H1 (cell line): ENCODE data around the gene CNPY3. TPM values are rescaled to one million over a fixed set of nuclear protein-coding genes. Genes with fewer than 3 reads are reported as not detected.

Experiments used
- polyA plus RNA-seq, 7 experiments: library from polyadenylated mRNA; depleted of rRNA in 3 of 7; stranded (reverse) in 5 of 7; unstranded in 2 of 7; fragments of >200 nt in 5 of 7; fragments of 200-250 nt in 2 of 7; gene quantifications; 1 replicate in 5 of 7; 2 replicates in 1 of 7; 4 replicates in 1 of 7; pipeline versions ENCODE4 v1.2.1 to v1.2.3, GENCODE V29; 2011 to 2013; ENCODE audit warnings: missing spikeins in 2 of 7, mixed read lengths in 2 of 7
- total RNA-seq: library from RNA; stranded (reverse); fragmentation: NEBNext Ultra II Directional; extraction: Animal tissue kit (Norgen Biotek cat#: 25700); gene quantifications from 2 replicates; pipeline ENCODE4 v1.2.1, GENCODE V29; 2021

CNPY3 gene
- total and polyA plus RNA-seq, 2 of the 8 experiments (the other 6 are each of a cell fraction or from before 2014, with no cell fraction given): 49.6 to 64.5 TPM

Other genes with a start within 250 kb of the CNPY3 start
- 0.61 and 0.65 TPM in 2 replicates for gene PRPH2, start 206.9 kb upstream of the CNPY3 start, total RNA-seq
- gene PRPH2, start 206.9 kb upstream of the CNPY3 start, polyA plus RNA-seq (2011; rRNA removed): 0.23 and 0.33 TPM in 2 replicates
- gene TBCC, start 183.4 kb upstream of the CNPY3 start, total RNA-seq: 25.5 and 27.3 TPM in 2 replicates
- 22.7 and 28.9 TPM in 2 replicates for gene TBCC, start 183.4 kb upstream of the CNPY3 start, polyA plus RNA-seq (2011; rRNA removed)
- gene BICRAL, start 147.4 kb upstream of the CNPY3 start, total RNA-seq: 12.2 and 12.7 TPM in 2 replicates
- gene BICRAL, start 147.4 kb upstream of the CNPY3 start, polyA plus RNA-seq (2011; rRNA removed): 6.9 and 9.4 TPM in 2 replicates
- gene RPL7L1, start 49.9 kb upstream of the CNPY3 start, total RNA-seq: 112 and 117 TPM in 2 replicates
- 29.3 and 31.0 TPM in 2 replicates for gene RPL7L1, start 49.9 kb upstream of the CNPY3 start, polyA plus RNA-seq (2011; rRNA removed)
- gene PTCRA, start 13.4 kb upstream of the CNPY3 start, total RNA-seq: not detected in 2 replicates
- gene PTCRA, start 13.4 kb upstream of the CNPY3 start, polyA plus RNA-seq (2011; rRNA removed): not detected in 2 replicates
- gene GNMT, start 31.3 kb downstream of the CNPY3 start, total RNA-seq: 1.8 TPM in 2 replicates
- 3.4 and 4.3 TPM in 2 replicates for gene GNMT, start 31.3 kb downstream of the CNPY3 start, polyA plus RNA-seq (2011; rRNA removed)
- gene PEX6, start 49.7 kb downstream of the CNPY3 start, total RNA-seq: 11.7 and 12.5 TPM in 2 replicates
- 6.4 and 11.6 TPM in 2 replicates for gene PEX6, start 49.7 kb downstream of the CNPY3 start, polyA plus RNA-seq (2011; rRNA removed)
- gene PPP2R5D, start 55.1 kb downstream of the CNPY3 start, total RNA-seq: 52.1 and 52.4 TPM in 2 replicates
- gene PPP2R5D, start 55.1 kb downstream of the CNPY3 start, polyA plus RNA-seq (2011; rRNA removed): 55.7 and 68.1 TPM in 2 replicates
- 94.2 and 102 TPM in 2 replicates for gene MEA1, start 84.5 kb downstream of the CNPY3 start, total RNA-seq
- 96.2 and 96.4 TPM in 2 replicates for gene MEA1, start 84.5 kb downstream of the CNPY3 start, polyA plus RNA-seq (2011; rRNA removed)
- gene KLHDC3, start 84.8 kb downstream of the CNPY3 start, total RNA-seq: 181 and 182 TPM in 2 replicates
- gene KLHDC3, start 84.8 kb downstream of the CNPY3 start, polyA plus RNA-seq (2011; rRNA removed): 203 and 240 TPM in 2 replicates
- gene RRP36, start 92.1 kb downstream of the CNPY3 start, total RNA-seq: 89.6 and 92.3 TPM in 2 replicates
- 20.6 and 33.9 TPM in 2 replicates for gene RRP36, start 92.1 kb downstream of the CNPY3 start, polyA plus RNA-seq (2011; rRNA removed)
- 10.8 and 11.4 TPM in 2 replicates for gene CUL7, start 124.4 kb downstream of the CNPY3 start, total RNA-seq
- 15.0 and 19.1 TPM in 2 replicates for gene CUL7, start 124.4 kb downstream of the CNPY3 start, polyA plus RNA-seq (2011; rRNA removed)
- gene MRPL2, start 130.0 kb downstream of the CNPY3 start, total RNA-seq: 97.7 and 99.9 TPM in 2 replicates
- gene MRPL2, start 130.0 kb downstream of the CNPY3 start, polyA plus RNA-seq (2011; rRNA removed): 58.7 and 61.0 TPM in 2 replicates
- 27.7 and 28.5 TPM in 2 replicates for gene KLC4, start 130.2 kb downstream of the CNPY3 start, total RNA-seq
- gene KLC4, start 130.2 kb downstream of the CNPY3 start, polyA plus RNA-seq (2011; rRNA removed): 15.7 and 23.8 TPM in 2 replicates
- 130 and 138 TPM in 2 replicates for gene PTK7, start 146.8 kb downstream of the CNPY3 start, total RNA-seq
- gene PTK7, start 146.8 kb downstream of the CNPY3 start, polyA plus RNA-seq (2011; rRNA removed): 110 and 133 TPM in 2 replicates
- 49.0 and 52.7 TPM in 2 replicates for gene SRF, start 241.8 kb downstream of the CNPY3 start, total RNA-seq
- gene SRF, start 241.8 kb downstream of the CNPY3 start, polyA plus RNA-seq (2011; rRNA removed): 69.5 and 88.6 TPM in 2 replicates